HG03097 (cell line): ENCODE measurements around the gene P2RY14.
A peak's percentile ranks its signal among the peaks of the same experiment; 100 is the strongest.

Source experiments
- ATAC-seq: cut with Tn5 transposase; IDR thresholded peaks from one replicate; pipeline ENCODE4 v1.9.1; 2021; ENCODE audit not compliant: unreplicated experiment, low FRiP score

Gene P2RY14

DNA sequence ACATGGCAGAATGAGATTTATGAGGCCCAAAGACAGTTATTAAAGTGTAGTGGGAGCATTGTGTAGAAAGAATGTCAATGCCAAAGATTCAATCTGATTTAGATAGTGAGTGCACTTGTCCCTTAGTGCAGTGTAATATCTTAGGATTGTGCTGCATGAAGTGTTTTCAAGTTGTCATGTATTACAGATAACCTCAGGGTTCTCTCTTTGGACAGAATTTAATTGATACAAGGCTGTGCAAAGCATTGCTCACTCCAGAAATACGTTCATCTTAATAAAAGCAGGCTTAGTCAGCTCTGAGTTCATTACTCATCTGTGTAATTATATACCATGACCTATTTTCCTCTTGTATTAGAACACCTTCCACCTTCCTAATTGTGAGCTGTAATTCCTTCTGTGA, 59.3 kb downstream of the P2RY14 start:
- no peak for ATAC-seq

DNA sequence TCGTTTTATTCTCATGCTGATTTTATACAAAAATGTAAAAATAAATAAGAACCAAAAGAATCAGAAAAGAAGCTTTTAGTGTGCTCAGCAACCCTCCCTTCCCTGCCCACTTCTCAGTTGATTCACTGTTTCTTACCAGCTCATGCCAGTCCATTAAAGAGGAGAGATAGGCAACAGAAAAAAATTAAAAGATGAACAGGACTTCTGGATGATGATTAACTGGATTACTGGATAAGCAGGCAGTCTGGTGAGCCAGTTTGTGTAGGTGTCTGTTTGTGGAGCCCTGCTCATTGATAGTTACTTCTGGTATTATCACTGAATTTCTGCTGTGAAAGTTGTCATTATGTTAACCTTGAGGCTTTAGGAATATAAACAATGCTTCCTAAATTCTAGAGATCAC, 60.2 kb downstream of the P2RY14 start:
- no peak for ATAC-seq

DNA sequence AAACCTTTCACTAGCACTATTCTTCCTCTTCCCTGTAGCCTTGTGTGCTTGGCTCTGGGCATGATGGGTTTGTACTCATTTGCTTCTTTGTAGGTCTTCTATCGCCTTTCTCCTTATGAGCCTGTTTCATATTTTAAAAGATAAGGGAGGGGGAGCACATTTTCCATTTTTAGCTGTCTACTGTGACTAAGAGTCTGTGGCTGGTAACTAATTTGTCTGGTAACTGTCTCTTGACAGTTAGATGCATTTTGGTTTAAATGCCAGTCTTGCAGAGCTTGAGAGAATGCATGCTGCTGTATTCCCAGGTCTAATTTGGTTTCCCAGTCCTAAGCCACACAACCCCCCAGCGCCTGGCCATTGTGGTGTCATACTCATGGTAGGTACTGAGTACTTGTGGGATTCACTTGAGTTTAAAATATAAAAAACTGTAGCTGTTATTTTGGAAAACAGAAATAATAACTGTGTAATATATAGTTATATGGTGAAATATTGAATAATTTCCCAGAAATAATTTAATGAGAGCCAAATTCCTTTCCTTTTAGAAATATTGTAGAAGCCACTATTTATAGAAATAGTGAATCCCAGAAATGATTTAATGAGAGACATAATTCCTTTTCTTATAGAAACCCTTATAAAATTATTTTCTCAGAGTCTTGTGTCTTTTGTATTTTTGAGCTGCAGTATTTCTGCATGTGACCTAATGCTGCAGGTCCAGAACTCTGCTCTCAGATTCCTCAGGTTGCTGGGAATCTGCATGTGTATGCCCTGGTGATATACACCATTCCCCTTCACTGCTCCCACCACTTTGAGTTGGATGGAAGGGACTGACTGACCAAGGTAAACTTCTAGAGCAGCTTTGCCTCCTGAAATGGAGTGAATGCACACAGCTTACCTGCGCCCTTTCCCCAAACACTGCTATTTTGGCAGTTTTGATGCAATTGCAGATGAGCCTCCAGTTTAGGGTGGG, 61.4 kb downstream of the P2RY14 start:
- no peak for ATAC-seq

DNA sequence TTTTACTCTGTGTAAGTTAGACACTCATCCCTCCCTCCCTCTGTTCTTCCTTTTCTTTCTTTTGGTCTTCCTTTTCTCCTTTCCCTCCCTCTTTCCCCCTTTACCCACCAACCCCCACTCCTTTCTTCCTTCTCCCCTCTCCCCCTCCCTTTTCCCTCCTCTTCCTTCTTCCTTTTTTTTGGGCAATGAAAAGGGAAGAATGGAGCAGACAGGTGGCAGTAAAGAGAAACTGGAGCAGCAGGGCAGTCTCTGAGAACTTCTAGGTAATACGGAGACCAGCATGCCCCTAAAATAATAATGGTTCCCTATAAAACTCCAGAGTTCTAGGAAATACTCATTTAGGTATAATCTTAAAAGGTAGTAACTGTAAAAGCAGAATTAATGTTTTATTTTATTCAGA, 63.9 kb downstream of the P2RY14 start:
- ATAC-seq, result no peak

DNA sequence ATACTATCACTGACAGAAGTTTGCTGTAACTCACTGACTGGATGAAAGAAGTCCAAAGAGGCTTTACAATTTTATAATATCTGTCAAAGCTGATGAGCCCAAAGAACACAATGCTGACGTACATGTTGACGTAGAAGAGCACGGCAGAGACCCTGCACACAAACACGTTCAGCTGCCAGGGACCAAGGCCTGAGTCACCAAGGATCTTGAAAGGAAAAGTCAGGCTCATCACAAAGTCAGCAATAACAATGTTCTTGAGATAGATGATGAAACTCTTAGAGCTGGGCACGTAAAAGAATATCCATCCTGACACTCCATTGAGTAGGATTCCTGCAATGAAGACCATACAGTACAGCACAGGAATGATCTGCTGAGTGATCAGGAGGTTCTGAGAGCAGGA, 64.5 kb downstream of the P2RY14 start:
- no peak for ATAC-seq

GRCh38 chr3:151213151-151213550, 65.2 kb downstream of the P2RY14 start:
- no peak for ATAC-seq

DNA sequence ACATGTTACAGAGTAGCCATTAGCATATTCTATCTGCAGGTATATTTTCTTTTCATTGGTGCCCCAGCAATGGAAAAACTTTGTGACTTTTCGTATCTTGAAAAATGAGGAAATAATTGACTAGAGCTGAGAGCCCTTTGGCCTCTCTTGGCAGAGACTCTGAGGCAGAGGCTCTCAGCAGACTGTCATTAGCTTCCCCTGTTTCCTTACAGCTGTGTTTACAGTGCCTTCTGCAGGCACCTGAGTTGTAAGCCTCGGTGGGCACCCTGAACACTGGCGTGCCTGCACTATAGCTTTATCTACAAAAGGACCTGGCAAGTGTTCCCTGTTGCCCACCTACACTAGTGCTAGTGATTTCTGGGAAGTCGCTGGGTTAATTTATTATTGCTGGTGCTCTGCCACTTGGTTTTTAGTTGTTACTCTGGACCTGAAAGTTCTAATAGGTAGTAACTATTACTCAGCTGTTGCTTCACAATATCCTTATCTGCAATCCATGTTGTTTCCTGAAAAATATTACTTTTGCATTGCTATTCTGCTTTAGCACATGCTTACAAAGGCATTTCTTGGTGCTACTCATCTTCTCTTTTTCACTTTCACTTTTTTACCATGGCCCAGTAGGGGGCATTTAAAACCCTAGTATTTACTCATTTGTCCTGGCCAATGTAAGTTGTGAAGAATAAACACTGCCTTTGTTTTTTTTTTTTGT, 67.5 kb downstream of the P2RY14 start:
- peak; percentile 70 for ATAC-seq

GRCh38 chr3:151209654-151210053, 68.7 kb downstream of the P2RY14 start:
- no peak for ATAC-seq

DNA sequence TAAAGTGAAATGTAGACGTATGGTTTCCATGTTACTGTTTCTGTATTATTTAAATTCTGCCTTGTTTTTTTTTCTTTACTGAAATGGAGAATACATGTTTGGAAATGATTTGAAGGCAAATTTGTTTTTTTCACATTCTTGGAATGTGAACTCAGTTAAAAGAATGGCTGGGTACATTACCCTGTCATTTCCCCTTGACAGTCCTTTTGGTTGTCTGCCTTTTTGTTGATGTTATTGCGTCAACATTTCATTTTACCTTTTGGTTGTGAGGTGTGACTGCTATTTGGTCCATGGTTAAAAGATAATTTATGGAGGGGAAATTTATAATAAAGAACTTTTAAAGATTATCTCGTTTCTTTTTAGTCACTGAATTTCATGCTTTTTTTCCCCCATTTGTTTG, 72.1 kb downstream of the P2RY14 start:
- no peak for ATAC-seq

- ATAC-seq, result no peak
These were observed 72.9 kb downstream of the P2RY14 start for GRCh38 chr3:151205482-151205881.

GRCh38 chr3:151204530-151205402, 73.6 kb downstream of the P2RY14 start:
- no peak for ATAC-seq

DNA sequence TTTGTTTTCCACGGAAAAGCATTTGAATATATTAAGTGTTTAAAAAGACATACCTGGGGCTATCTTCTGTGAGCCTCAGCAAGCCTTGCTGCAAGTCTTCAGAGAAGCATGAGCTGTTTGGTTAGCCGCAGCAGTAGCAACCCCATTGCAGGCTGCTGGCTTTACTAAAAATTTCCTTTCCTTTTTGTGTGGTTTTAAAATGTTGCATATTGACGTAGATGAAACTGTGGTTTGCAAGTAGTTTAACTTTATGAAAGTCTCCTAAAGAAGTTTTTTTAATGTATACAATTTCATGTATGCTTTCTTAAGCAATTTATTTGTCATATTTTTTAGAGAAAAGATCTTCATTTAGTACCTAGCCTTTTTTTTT, 75.3 kb downstream of the P2RY14 start, which contains the start of gene GPR171:
Gene GPR171 (minus strand): TSS at position 166 of the 370 bp plus-strand sequence. CDS start 3,830 bp downstream, outside the sequence.
- ATAC-seq, result peak; percentile 87

DNA sequence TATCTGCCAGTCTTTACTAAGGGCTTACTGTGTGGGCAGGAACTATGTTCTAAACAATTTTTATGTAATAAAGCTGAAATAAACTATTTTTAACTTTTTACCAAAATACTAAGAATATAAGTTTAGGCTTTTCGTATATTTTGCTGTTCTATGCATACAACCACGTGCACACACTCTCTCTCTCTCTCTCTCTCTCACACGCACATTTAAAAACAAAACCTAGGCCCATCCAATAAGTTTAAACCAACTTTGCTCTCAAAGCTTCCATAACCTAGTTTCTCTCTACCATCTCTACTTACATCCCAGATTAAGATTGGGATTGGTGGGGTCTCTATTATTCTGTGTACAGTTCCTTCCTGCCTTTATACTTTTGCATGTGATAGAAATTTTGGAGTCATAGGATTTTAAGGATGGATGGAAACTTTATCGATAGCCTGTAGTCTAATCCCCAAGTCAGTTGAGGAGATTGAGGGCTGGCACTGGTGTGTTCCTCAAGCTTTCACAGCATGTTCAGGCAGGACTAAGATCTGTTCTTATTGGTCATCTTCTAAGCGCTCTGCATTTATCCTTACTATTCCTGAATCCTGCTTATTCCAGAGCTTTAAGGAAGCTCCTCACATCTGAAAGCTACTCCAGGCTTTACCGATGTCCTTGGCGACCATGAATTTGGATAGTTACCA, 77.2 kb downstream of the P2RY14 start:
- no peak for ATAC-seq

DNA sequence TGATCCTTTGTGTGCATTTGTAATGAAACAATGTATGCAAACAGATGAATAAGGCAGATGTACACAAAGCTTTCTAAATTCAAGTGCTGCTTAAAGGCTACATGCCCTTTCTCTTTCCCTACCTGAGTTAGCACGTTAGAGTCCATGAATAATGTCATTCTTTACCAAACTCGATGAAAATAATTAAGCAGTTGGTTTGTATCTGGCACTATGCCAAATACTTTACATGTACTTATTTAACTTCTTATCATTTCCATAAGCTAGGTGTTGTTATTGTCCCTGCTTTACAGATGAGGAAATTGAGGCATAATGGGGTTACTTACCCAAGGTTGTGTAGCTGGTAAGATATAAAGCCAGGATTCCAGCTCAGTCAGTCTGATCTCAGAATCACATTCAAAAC, 77.8 kb downstream of the P2RY14 start:
- ATAC-seq, result no peak

GRCh38 chr3:151199554-151200438, 78.5 kb downstream of the P2RY14 start:
- ATAC-seq, result no peak

GRCh38 chr3:151198849-151199248, 79.5 kb downstream of the P2RY14 start:
- no peak for ATAC-seq

GRCh38 chr3:151197981-151198767, 80.2 kb downstream of the P2RY14 start:
- no peak for ATAC-seq

DNA sequence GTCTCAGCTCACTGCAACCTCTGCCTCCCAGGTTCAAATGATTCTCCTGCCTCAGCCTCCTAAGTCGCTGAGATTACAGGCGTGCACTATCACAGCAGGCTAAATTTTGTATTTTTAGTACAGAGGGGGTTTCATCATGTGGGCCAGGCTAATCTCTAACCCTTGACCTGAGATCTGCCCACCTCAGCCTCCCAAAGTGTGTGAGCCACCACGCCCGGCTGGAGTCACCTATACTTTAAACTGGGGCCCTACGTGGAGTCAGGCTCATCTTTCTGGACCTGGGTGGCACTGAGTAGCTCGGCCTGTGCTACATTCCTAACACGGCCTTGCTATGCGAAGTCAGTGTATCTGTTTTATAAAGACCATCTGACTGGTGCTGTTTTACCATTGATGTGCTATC, 81.1 kb downstream of the P2RY14 start:
- ATAC-seq, result no peak
